HG02763 (cell line): ENCODE data around the gene EGLN2.
A peak's percentile ranks its signal among the peaks of the same experiment; 100 is the strongest.
"Not testable (repeated sequence)": the region's sequence is repeated elsewhere in the genome, so short reads cannot be mapped to it uniquely, and the experiment has no call there.

Experiments
- ATAC-seq: cut with Tn5 transposase; IDR thresholded peaks from one replicate; pipeline ENCODE4 v1.9.1; 2021; ENCODE audit warnings: mild to moderate bottlenecking, moderate library complexity; ENCODE audit not compliant: unreplicated experiment

EGLN2 gene

GRCh38 chr19:40798683-40799557 is at the start of gene EGLN2:
Gene EGLN2 (plus strand): TSS chr19:40799191. CDS start chr19:40800573, 1,382 bp downstream.
- peak; percentile 85 for ATAC-seq

GRCh38 chr19:40750058-40750873 is 48.7 kb upstream of the EGLN2 start, which contains the start of gene ACTMAP:
Gene ACTMAP (minus strand): TSS chr19:40750477. CDS start chr19:40749803, 674 bp downstream.
- ATAC-seq = peak; percentile 91

GRCh38 chr19:40750874-40751537 is 48.0 kb upstream of the EGLN2 start, which contains the start of gene SNRPA:
Gene SNRPA (plus strand): TSS chr19:40751203. CDS start chr19:40751409, 206 bp downstream.
- peak; percentile 54 for ATAC-seq

- no peak for ATAC-seq
These were observed 46.7 kb upstream of the EGLN2 start for GRCh38 chr19:40752257-40752781.

- ATAC-seq = no peak
These were observed 44.3 kb upstream of the EGLN2 start for GRCh38 chr19:40754611-40755247.

GRCh38 chr19:40755248-40755624 is 43.8 kb upstream of the EGLN2 start:
- no peak for ATAC-seq

- ATAC-seq = no peak
These were observed 43.2 kb upstream of the EGLN2 start for GRCh38 chr19:40755791-40756190.

GRCh38 chr19:40756502-40757110 is 42.4 kb upstream of the EGLN2 start:
- ATAC-seq = no peak

- ATAC-seq = no peak
These were observed 40.5 kb upstream of the EGLN2 start for GRCh38 chr19:40758491-40758890.

GRCh38 chr19:40759352-40759751 is 39.6 kb upstream of the EGLN2 start:
- ATAC-seq = no peak

- ATAC-seq = no peak
These were observed 36.1 kb upstream of the EGLN2 start for GRCh38 chr19:40762754-40763470.

- no peak for ATAC-seq
These were observed 35.5 kb upstream of the EGLN2 start for GRCh38 chr19:40763526-40763925.

- no peak for ATAC-seq
These were observed 35.0 kb upstream of the EGLN2 start for GRCh38 chr19:40763963-40764362.

- ATAC-seq = not testable (repeated sequence)
These were observed 32.6 kb upstream of the EGLN2 start for GRCh38 chr19:40766385-40766784.

GRCh38 chr19:40768869-40769268 is 30.1 kb upstream of the EGLN2 start:
- ATAC-seq = no peak

- ATAC-seq = not testable (repeated sequence)
These were observed 27.7 kb upstream of the EGLN2 start for GRCh38 chr19:40771101-40771862.

GRCh38 chr19:40774916-40775631 is 23.9 kb upstream of the EGLN2 start, which contains the start of gene MIA:
Gene MIA (plus strand): TSS chr19:40775521. CDS start chr19:40775543, 22 bp downstream.
- ATAC-seq = no peak

- ATAC-seq = no peak
These were observed 23.4 kb upstream of the EGLN2 start for GRCh38 chr19:40775632-40776022.
